Esophagus squamous epithelium (tissue), 5 donors: Measurements from ENCODE around the gene GLB1L. TPM values are rescaled to one million over a fixed set of nuclear protein-coding genes. Genes with fewer than 3 reads are reported as not detected.

Experiments
- DNase-seq: peaks from one replicate; lab custom pipeline; 2025; lab: John Stamatoyannopoulos, UW
- H3K27ac ChIP-seq, 4 donors: fragments of 200-600 bp; sonication (generic); one replicate each; pipeline ENCODE4 v1.5.1; 2016 to 2019; ENCODE audit warnings: mild to moderate bottlenecking in 1 of 4
- H3K27me3 ChIP-seq, 4 donors: fragments of 200-600 bp; sonication (generic); 1 replicate in 3 of 4; 2 replicates in 1 of 4; pipeline versions ENCODE4 v1.5.1 to v1.6.0; 2017 to 2021; ENCODE audit warnings: antibody characterized with exemption in 1 of 4
- H3K36me3 ChIP-seq, 3 donors: fragments of 200-600 bp; sonication (generic); one replicate each; pipeline ENCODE4 v1.5.1; 2016 to 2019
- H3K4me1 ChIP-seq, 3 donors: fragments of 200-600 bp; sonication (generic); one replicate each; pipeline ENCODE4 v1.5.1; 2017 to 2019
- H3K4me3 ChIP-seq, 4 donors: fragments of 200-600 bp; sonication (generic); 1 replicate in 3 of 4; 2 replicates in 1 of 4; pipeline ENCODE4 v1.5.1; 2016 to 2019; ENCODE audit warnings: mild to moderate bottlenecking in 2 of 4, moderate library complexity in 1 of 4
- H3K9me3 ChIP-seq, 3 donors: fragments of 200-600 bp; sonication (generic); one replicate each; pipeline ENCODE4 v1.5.1; 2016 to 2019
- CTCF ChIP-seq, 6 experiments: fragments of 450-650 bp in 4 of 6; fragments of 200-600 bp in 2 of 6; sonication (generic) in 2 of 6; IDR thresholded peaks; one replicate each; pipeline ENCODE4 v1.5.1; 2016 to 2019; ENCODE audit warnings: antibody characterized with exemption in 6 of 6, mild to moderate bottlenecking in 4 of 6, moderate library complexity in 4 of 6
- POLR2A ChIP-seq, 4 donors: fragments of 450-650 bp; IDR thresholded peaks; one replicate each; pipeline ENCODE4 v1.6.1; 2017; ENCODE audit warnings: antibody characterized with exemption in 4 of 4, mild to moderate bottlenecking in 4 of 4, moderate library complexity in 3 of 4
- whole genome bisulfite sequencing, 2 donors: methylation state at CpG; one replicate each; pipeline ENCODE4 v1.1.5; 2018; 5-methylcytosine and 5-hydroxymethylcytosine counted together
- intact Hi-C: fragments of 100-400 bp; cut with DNase I; formaldehyde crosslinking; loops from one replicate; pipeline ENCODE4 v1.15.0; 2022
- total RNA-seq, 4 donors: library from RNA; depleted of rRNA; stranded (reverse); fragments of >200 nt; gene quantifications; one replicate each; pipeline ENCODE4 v1.1.0, GENCODE V29; 2016
- donor health status: DM: yes; HTN: yes; CAD: no.

Gene GLB1L
- total RNA-seq, 4 donors from 2014 or later, result 1.2 to 2.3 (median 1.7) TPM

DNA sequence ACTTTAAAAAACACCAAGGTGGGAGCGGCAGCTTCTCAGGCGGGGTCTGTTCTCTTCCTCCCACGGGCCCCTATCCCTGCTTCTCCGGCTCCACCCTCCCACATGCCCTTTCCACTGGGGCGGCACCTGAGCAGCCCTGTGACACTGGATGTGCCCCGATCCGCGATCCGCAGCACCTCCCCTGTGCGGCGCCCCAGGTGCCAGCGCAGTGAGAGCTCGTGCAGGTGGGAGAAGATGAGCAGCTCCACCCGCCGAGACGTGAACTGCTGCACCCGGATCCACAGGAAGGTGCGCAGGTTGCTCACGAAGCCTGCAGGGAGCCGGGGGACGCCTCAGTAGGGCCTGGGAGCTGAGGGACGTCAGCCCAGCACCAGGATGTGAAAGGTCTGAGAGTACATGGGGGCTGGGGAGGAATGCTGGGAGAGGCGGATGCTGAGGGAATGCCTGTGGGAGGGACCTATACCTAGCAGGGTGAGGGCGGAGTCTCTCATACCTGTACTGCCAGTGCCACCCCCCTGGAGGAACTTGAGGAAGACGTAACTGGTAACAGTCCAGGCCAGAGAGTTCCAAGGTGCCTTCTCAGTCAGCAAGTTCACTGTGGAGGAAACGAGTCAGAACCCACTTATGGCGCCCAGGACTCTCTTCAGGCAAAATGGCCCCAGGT lies 29.2 kb downstream of the GLB1L start:
- Histone ChIP-seq H3K27ac (peak overlapping the region in 3 of 4 donors; percentile 88 to 98 (median 93)), H3K27me3 (no peaks in the 10 kb centered on the region), H3K36me3 (peaks cover 23 to 71% (median 36%) of the 10 kb centered on the region in 3 donors), H3K4me1 (peaks cover 21 to 46% (median 29%) of the 10 kb centered on the region in 3 donors), H3K4me3 (no peak overlapping the region), H3K9me3 (no peaks in the 10 kb centered on the region)
- 88 to 91% methylated on average over 8 to 15 of the region's 27 CpGs for WGBS, 2 donors
- DNase-seq, result no peak
- intact Hi-C loops, result loop anchor here (10.0 kb wide), 1 partner anchor 51 kb away; the partner anchor contains the start of gene NHEJ1
- no peak for TF ChIP-seq POLR2A (IDR thresholded peaks at IDR 0.05)
- TF ChIP-seq CTCF (IDR thresholded peaks at IDR 0.05), result no peak

DNA sequence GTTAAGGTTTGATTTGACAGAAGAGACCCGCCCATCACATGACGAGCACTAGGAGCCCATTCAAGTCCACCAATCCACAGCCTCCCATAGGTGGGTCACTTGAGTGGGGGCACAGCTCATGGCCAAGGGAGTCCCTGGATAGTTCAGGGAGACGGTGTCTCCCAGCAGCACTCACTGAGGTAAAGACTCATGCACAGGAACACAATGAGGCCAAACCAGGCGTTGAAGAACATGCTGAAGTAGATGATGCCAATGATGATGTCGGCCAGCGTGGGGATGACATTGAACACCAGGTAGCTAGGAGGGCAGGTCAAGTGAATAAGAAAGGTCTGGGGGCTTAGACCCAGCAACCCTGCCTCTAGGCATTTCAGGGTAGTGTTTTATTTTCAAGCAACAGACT lies 30.5 kb downstream of the GLB1L start:
- intact Hi-C loops, result loop anchor here (10.0 kb wide), 1 partner anchor 50 kb away; the partner anchor contains the start of gene NHEJ1
- no peak overlapping the region for H3K4me3 ChIP-seq
- H3K36me3 ChIP-seq, result peaks cover 28 to 71% (median 31%) of the 10 kb centered on the region in 3 donors
- TF ChIP-seq POLR2A (IDR thresholded peaks at IDR 0.05), result no peak
- TF ChIP-seq CTCF (IDR thresholded peaks at IDR 0.05), result no peak
- 92 to 97% methylated on average over 3 to 5 of the region's 6 CpGs for WGBS, 2 donors
- H3K4me1 ChIP-seq, result peaks cover 21 to 41% (median 29%) of the 10 kb centered on the region in 3 donors
- H3K27me3 ChIP-seq, result no peaks in the 10 kb centered on the region
- no peak overlapping the region for H3K27ac ChIP-seq
- DNase-seq, result no peak
- no peaks in the 10 kb centered on the region for H3K9me3 ChIP-seq

GRCh38 chr2:219214141-219214540 lies 31.1 kb downstream of the GLB1L start:
- no peak overlapping the region for H3K27ac ChIP-seq
- 90 to 96% methylated on average over 14 to 15 of the region's 15 CpGs for WGBS, 2 donors
- peaks cover 16 to 37% (median 24%) of the 10 kb centered on the region in 3 donors for H3K4me1 ChIP-seq
- DNase-seq, result no peak
- no peak overlapping the region for H3K4me3 ChIP-seq
- TF ChIP-seq CTCF (IDR thresholded peaks at IDR 0.05), result no peak
- no peak for TF ChIP-seq POLR2A (IDR thresholded peaks at IDR 0.05)
- no peaks in the 10 kb centered on the region for H3K27me3 ChIP-seq
- no peaks in the 10 kb centered on the region for H3K9me3 ChIP-seq
- peaks cover 30 to 74% (median 34%) of the 10 kb centered on the region in 3 donors for H3K36me3 ChIP-seq
- intact Hi-C loops, result loop anchor here (10.0 kb wide), 1 partner anchor 49 kb away; the partner anchor contains the start of gene NHEJ1

DNA sequence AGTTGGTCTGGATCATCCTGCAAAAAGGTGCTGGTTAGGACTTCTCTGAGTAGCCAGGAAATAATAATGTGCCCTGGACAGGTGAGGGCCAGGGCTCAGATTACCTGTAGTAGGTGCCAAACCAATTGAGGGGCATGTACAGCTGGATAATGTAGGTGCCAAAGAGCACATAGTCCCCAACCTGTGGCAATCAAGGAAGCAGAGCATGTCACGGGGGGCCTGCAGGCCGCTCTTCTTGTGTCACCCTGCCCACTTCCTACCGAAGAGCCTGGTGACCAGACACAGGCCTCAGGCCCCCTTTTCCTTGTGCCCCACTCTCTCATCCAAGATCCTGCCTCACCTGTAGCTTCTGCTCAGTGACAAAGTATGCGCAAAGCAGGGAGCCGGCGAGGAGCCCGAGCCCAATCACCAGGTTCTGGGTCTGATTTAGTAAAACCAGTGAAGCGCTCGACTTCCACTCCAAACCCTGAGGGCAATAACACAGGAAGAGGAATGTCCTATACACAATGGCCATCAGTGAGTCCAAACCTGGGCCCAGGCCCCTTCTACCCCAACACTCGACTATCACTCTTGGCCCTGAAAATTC lies 31.7 kb downstream of the GLB1L start:
- no peaks in the 10 kb centered on the region for H3K9me3 ChIP-seq
- H3K4me3 ChIP-seq, result no peak overlapping the region
- TF ChIP-seq POLR2A (IDR thresholded peaks at IDR 0.05) (no peak), CTCF (IDR thresholded peaks at IDR 0.05) (no peak)
- H3K27me3 ChIP-seq, result no peaks in the 10 kb centered on the region
- no peak overlapping the region for H3K27ac ChIP-seq
- intact Hi-C loops, result loop anchor here (10.0 kb wide), 1 partner anchor 49 kb away; the partner anchor contains the start of gene NHEJ1
- WGBS, 2 donors, result 86 to 92% methylated on average over 5 to 8 of the region's 10 CpGs
- H3K36me3 ChIP-seq, result peaks cover 30 to 80% (median 39%) of the 10 kb centered on the region in 3 donors
- no peak for DNase-seq
- peaks cover 13 to 37% (median 22%) of the 10 kb centered on the region in 3 donors for H3K4me1 ChIP-seq

- H3K27ac ChIP-seq, result no peak overlapping the region
- WGBS, 2 donors, result 67 to 93% methylated on average over 5 to 6 of the region's 8 CpGs
- TF ChIP-seq POLR2A (IDR thresholded peaks at IDR 0.05) (no peak), CTCF (IDR thresholded peaks at IDR 0.05) (no peak)
- no peaks in the 10 kb centered on the region for H3K9me3 ChIP-seq
- H3K27me3 ChIP-seq, result no peaks in the 10 kb centered on the region
- H3K4me1 ChIP-seq, result peaks cover 18 to 37% (median 20%) of the 10 kb centered on the region in 3 donors
- intact Hi-C loops, result loop anchor here (10.0 kb wide), 1 partner anchor 48 kb away; the partner anchor contains the start of gene NHEJ1
- DNase-seq, result no peak
- H3K36me3 ChIP-seq, result peaks cover 30 to 85% (median 39%) of the 10 kb centered on the region in 3 donors
- H3K4me3 ChIP-seq, result no peak overlapping the region
Observed at GRCh38 chr2:219213026-219213415, 32.2 kb downstream of the GLB1L start.
